ENCODE results near the gene RUSC1.

The RUSC1 gene

DNA sequence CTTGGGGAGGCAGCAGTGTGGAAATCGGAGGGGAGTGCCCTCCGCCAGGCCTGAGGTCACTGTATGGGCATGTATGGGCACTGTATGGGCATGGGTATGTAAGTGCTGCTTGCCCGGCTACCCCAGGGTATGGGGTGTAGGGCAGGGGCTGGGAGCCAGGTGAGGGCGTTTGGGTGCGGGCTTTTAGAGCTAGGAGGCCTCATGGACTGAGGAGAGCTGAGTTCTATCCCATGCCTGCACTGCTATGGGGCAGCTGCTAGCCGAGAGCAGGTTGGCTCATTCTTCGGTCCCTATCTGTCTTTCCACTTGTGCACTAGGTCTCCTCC, 24.8 kb upstream of the RUSC1 start:
- DNase-seq = no peak

DNA sequence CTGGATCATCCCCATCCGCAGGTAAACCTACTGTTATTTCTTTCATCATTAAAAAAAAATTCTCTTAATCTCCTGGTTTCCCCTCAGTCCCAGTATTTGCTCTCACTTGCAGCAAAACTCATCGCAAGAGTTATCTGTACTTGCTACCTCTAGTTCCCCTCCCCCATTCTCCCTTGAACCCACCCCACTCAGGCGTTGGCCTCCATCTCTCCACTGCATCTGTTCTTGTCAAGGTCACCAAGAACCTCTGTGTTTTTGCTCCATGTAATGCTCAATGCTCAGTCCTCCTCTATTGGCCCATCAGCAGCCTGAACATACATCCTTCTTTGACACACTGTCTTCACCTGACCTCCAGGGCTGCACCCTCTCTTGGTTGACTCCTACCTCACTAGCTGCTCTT, 24.0 kb upstream of the RUSC1 start:
- DNase-seq = no peak

GRCh38 chr1:155297384-155297783, 23.3 kb upstream of the RUSC1 start:
- no peak for DNase-seq

GRCh38 chr1:155300024-155300423, 20.7 kb upstream of the RUSC1 start:
- DNase-seq = no peak

GRCh38 chr1:155300553-155301329, 20.0 kb upstream of the RUSC1 start:
- no peak for DNase-seq

GRCh38 chr1:155301342-155301841, 19.3 kb upstream of the RUSC1 start, which contains the start of gene PKLR:
Gene PKLR (minus strand): TSS chr1:155301438. CDS start chr1:155301395, 43 bp downstream.
- DNase-seq = no peak

- DNase-seq = no peak
Observed at GRCh38 chr1:155304558-155305063, 16.1 kb upstream of the RUSC1 start.

- no peak for DNase-seq
Observed at GRCh38 chr1:155305881-155306391, 14.8 kb upstream of the RUSC1 start.

GRCh38 chr1:155307247-155307740, 13.4 kb upstream of the RUSC1 start:
- no peak for DNase-seq

- DNase-seq = peak; percentile 93
Observed at GRCh38 chr1:155308493-155309422, 11.9 kb upstream of the RUSC1 start, which contains the start of gene FDPS. Gene FDPS (plus strand): TSS chr1:155308866. CDS start chr1:155309790, 924 bp downstream.

GRCh38 chr1:155309423-155310021, 11.2 kb upstream of the RUSC1 start:
- DNase-seq = peak; percentile 5

- no peak for DNase-seq
Observed at GRCh38 chr1:155313261-155313660, 7.4 kb upstream of the RUSC1 start.

- DNase-seq = no peak
Observed at GRCh38 chr1:155316922-155317321, 3.8 kb upstream of the RUSC1 start.

- DNase-seq = no peak
Observed at GRCh38 chr1:155318082-155318481, 2.6 kb upstream of the RUSC1 start.

- no peak for DNase-seq
Observed at GRCh38 chr1:155319536-155319935, 1.2 kb upstream of the RUSC1 start.

DNA sequence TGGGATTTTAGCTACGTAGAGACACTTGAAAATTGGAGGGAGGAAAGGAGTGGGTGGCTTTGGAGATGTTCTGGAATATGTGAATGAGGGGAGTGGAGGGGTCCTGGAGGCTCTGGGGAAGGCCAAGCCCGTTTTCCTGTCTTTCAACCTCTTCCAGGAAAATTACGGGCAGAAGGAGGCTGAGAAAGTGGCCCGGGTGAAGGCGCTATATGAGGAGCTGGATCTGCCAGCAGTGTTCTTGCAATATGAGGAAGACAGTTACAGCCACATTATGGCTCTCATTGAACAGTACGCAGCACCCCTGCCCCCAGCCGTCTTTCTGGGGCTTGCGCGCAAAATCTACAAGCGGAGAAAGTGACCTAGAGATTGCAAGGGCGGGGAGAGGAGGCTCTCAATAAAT, 442 bp upstream of the RUSC1 start:
- DNase-seq = no peak

GRCh38 chr1:155321639-155322503, 1.2 kb downstream of the RUSC1 start:
- no peak for DNase-seq

DNA sequence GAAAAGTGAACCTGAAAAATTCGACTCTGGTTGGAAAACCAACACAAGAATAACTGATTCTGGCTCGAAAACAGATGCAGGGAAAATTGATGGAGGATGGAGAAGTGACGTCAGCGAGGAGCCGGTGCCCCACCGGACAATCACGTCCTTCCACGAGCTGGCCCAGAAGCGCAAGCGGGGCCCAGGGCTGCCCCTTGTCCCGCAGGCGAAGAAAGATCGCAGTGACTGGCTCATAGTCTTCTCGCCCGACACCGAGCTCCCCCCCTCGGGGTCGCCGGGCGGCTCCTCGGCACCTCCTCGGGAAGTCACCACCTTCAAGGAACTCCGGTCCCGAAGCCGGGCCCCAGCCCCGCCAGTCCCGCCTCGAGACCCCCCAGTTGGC, 1.9 kb downstream of the RUSC1 start:
- DNase-seq = no peak

- peak; percentile 77 for DNase-seq
Observed at GRCh38 chr1:155322953-155323728, 2.4 kb downstream of the RUSC1 start.

- peak; percentile 71 for DNase-seq
Observed at GRCh38 chr1:155323729-155324036, 3.0 kb downstream of the RUSC1 start.
